DOHH2 (cell line): Measurements from ENCODE around the gene URB2.

ENCODE experiments used
- CTCF ChIP-seq: fragments of 200-600 bp; sonication (generic); IDR thresholded peaks from one replicate; pipeline ENCODE4 v1.5.1; 2014; ENCODE audit warnings: antibody characterized with exemption, mild to moderate bottlenecking, low read depth, low read length; ENCODE audit not compliant: poor library complexity, severe bottlenecking
- EZH2phosphoT487 ChIP-seq: fragments of 200-600 bp; sonication (generic); IDR thresholded peaks from 2 replicates; pipeline ENCODE4 v1.6.1; 2017; ENCODE audit warnings: borderline replicate concordance, mild to moderate bottlenecking, antibody characterized with exemption, low read length, moderate library complexity, mixed read lengths

GRCh38 chr1:229631148-229631547 lies 5.1 kb downstream of the URB2 start:
- no peak for TF ChIP-seq CTCF
- TF ChIP-seq EZH2phosphoT487: no peak
